Stimulated activated CD4-positive, alpha-beta T cell treated with anti-CD3 and anti-CD28 coated beads, TNF-alpha, amount 100 ng/mL, for 4 hours (primary cell): Measurements from ENCODE around the gene BOLA2B.

ENCODE experiments used
- DNase-seq, 3 experiments: peaks; one replicate each; pipeline ENCODE4 v3.0.0-alpha.2; 2020; ENCODE audit warnings: low read depth in 3 of 3

Gene BOLA2B

DNA sequence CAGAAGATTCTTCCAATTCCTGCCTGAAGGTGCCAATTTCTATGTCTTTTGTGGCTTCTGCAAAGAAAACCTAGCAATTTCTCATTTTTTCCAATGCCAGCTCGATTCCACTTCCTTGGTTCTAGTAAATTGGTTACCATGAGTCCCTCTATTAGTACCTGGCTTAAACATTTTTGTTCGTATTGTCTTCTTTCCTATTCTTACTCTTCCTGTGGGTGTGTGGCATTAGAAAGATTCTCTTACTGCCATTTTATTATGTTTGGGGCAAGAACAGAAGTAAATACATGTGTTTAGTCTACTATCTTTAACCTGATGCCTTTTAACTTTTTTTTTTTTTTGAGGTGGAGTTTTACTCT lies 50.1 kb downstream of the BOLA2B start:
- DNase-seq: no peak
